Epidermal melanocyte (primary cell): ENCODE measurements around the gene DNAJC21.

Source experiments
- DNase-seq: peaks from one replicate; pipeline ENCODE4 v3.0.0; 2011; ENCODE audit warnings: low spot score; ENCODE audit not compliant: insufficient read length

DNAJC21 gene

GRCh38 chr5:34929134-34929719 lies at the start of gene DNAJC21:
Gene DNAJC21, plus strand, starts transcription at chr5:34929559. Its CDS starts 261 bp downstream, at chr5:34929820.
- DNase-seq, result peak; percentile 77

DNA sequence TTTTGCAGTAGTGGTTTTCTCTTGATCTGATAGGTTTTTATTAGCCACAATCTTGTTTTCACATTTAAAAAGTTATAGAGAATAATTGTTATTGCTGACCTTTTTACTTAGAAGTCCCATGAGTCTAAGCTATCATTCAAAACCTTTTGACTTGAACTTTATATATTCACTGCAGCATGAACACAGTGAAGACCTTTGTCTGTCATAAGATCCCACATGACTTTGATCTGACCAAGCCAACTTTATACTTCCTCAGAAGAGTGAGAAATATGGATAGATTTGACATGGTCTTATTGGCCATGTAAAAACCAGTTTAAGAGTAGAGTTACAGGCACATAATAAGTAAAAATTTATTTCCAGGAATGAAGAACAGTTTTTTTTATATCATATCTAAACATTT lies 48.1 kb upstream of the DNAJC21 start:
- peak; percentile 46 for DNase-seq

DNA sequence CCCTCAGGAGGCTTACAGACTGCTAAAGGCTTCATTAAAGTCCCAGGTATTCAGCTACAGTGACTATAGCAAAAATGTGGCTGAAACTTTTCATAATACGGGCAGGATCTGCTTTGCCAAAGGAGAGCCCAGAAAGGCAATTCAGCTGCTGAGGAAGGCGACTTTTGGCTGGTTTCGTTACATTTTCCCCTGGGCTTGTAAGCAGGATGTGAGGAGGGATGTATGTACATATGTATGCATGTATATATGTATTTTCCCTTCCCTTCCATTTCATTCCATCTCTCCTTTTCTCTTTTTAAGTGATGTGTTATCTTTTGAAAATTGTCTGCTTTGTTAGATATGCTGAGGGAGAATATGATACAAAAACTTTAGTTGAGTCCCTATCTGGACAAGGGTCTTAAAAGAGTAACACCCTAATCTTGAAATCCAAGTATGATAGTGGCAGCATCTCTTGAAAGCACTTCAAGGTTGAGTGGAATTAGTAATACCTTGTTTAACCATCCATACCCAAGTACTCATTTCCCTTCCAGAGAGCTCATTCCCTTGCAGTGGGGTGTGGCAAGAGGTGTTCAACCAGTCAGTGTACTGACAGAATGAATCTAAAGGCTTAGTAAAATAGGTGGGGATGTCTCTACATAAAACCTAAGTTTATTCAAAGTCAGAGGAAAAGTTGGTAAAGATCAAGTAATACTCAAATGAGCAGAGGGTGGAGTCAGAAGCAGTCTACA lies 42.8 kb upstream of the DNAJC21 start:
- no peak for DNase-seq

DNA sequence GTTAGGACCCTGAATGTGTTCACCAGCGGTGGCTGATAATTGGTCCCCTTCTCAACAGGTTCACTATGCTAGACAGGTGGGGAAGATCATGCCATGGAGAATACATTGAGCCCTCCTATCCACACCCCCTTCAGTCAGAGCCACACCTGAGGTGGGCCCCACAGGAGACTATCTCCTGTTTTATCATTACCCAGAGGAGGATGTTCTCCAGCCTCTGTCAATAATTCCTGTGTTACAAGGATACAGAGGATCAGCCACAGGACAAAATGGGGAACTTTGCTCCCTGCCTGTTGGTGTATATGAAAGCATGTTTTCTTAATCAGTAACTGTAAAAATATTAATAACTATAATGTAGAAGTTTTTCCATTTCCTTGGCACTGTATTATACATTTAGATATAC lies 40.0 kb upstream of the DNAJC21 start:
- DNase-seq, result no peak

GRCh38 chr5:34891981-34892380 lies 37.4 kb upstream of the DNAJC21 start:
- no peak for DNase-seq

DNA sequence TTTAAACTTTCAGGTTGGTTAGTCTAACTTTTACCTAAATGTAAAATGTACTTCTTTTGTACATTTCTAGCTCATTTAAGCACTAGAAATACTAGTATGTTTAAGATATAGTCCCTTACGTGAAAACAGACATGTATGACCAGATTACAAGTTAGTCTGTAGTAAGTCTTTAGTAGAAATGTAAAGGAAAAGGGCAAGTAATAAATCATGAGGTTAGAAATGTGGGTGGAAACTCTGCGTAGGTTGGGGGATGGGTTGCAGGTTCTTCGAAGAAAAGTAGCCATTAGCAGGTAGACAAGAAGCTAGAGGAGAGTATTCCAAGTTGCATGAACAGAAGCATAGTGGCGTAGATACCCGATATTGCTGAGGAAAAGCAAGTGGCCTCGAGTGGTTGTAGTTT lies 36.9 kb upstream of the DNAJC21 start:
- DNase-seq, result no peak

- no peak for DNase-seq
Measured at GRCh38 chr5:34894716-34895115, 34.6 kb upstream of the DNAJC21 start.

DNA sequence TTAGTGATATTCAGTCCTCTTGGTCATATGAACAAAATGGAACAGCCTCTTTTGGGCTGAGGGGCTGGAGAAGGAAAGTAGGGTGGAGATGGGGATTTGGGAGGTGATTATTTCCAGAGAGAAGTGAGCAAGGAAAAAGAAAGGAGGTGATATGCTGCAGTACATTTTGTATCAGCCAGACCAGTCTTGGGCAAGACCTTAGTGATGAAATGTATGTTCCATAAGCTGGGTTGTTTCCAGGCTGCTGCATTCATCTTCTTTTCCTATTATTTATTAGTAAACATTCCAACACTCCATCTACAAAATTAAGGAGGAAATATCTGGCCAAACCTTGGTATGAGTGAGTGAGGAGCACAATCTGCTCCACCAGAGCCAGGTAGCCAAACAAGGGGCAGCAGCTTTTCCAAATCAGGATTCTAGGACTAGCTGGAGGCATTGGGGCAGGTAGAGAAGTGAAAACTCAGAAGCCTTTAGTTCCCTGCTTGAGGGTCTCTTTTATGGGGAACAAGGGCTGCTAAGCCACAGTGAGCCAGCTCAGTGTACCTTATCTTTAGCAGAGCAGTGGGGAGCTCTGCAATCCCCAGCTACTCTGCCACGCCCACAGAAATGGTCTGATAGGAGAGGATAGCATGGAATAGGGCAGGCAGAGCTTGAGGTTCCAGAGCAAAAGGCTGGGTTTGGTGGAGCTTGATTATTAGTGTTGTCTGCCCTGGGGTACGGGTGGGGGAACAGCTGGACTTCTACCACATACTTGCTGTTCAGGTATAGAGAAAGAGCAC lies 33.5 kb upstream of the DNAJC21 start:
- DNase-seq, result no peak

DNA sequence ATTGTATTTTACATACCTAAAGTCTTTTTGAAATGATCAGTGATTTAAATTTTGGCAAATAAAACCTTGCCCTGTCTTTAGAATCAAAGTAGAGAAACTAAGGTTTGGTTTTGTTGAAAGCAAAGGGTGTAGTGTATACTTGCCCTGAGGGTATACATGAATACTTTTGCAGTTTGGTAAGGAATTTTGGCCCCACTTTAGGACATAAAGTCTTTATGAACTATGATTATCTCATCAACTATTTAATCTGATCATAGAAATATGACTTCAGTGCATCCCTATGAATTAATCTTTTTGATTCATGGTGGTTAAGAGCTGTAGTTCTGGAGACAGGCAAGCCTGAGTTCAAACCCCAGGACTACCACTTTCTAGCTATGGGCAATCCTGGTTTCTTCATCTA lies 31.7 kb upstream of the DNAJC21 start:
- DNase-seq, result no peak

DNA sequence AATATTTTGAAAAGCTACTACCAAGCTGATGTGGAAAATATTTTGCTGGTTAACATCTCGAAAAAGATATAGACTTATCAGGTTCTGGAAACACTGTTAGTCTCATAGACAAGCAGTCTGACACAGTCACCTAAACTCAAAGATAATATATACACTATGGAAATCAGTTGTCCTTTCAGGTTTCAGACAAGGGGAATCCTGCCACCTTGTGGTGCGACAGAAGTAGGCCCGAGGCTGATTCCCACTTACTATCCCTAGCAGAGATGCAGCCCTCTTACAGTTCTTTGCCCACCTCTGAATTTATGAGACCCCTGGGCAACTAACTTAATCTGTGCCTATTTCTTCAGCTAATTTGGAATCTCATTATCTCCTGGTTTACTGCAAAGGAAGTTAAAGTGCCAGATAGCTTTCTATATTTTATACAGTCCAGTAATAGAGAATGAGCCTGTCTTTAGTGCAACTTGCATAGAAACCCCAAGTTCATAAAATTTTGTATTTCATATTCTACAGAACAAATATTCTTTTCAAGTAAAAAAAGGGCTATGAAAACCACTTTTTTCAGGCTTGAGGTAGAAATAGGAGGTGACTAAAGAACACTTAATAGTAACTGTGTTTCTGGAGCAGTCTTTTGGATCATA lies 31.0 kb upstream of the DNAJC21 start:
- peak; percentile 55 for DNase-seq

- no peak for DNase-seq
Measured at GRCh38 chr5:34899066-34899465, 30.3 kb upstream of the DNAJC21 start.

- no peak for DNase-seq
Measured at GRCh38 chr5:34900652-34901051, 28.7 kb upstream of the DNAJC21 start.

DNA sequence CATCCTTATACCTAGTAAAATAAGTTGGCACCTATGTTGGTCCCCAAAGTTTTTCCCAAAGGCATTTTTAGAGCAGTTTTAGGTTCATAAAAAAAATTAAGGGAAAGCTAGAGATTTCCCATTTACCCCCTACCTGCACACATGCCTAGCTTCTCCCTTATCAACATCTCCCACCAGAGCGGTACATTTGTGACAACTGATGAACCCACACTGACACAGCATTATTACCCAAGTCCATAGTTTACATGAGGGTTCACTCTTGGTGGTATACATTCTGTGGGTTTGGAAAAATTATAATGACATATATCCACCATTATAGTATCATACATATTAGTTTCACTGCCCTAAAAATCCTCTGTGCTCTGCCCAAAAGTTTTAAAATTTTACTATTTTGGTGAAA lies 26.1 kb upstream of the DNAJC21 start:
- no peak for DNase-seq

GRCh38 chr5:34905564-34905963 lies 23.8 kb upstream of the DNAJC21 start:
- DNase-seq, result no peak

DNA sequence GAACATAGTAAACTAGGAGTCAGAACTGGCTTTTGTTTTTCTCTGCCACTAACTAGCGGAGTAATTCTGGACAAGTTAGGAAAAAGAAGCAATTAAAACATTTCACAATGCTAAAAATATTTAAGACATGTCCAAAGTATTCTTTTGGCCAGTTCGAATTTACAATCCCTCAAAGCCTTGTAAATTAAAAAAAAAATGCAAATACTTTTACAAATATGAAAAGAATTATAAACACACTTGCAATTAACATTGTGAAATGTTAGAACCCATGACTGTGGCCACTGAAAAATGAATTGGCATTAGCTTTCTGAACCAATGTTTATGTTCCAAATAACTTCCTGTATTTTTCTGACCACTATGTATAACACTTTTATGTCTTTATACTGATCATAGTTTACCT lies 16.3 kb upstream of the DNAJC21 start:
- no peak for DNase-seq

DNA sequence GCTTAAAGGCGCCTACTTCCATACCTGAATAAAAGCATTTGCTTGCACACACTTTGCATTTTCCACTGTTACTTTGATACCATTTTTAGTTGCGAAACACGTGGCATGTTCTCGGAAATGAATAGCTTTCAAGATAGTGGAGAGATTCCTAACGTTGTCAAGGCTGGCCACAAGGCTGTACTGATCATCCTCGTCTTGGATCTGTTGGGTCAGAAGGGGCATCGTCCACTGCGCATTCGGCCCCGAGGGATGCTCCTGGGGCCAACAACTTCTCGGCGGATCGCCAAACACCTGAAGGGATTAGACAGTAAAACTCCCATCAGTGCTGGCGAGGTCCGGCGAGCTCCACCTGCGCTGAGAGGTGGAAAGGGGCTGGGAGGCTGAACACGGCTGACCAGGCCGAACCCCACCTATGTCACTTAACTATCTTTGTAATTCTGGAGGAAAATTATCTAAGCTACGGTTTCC lies 14.7 kb upstream of the DNAJC21 start:
- no peak for DNase-seq

DNA sequence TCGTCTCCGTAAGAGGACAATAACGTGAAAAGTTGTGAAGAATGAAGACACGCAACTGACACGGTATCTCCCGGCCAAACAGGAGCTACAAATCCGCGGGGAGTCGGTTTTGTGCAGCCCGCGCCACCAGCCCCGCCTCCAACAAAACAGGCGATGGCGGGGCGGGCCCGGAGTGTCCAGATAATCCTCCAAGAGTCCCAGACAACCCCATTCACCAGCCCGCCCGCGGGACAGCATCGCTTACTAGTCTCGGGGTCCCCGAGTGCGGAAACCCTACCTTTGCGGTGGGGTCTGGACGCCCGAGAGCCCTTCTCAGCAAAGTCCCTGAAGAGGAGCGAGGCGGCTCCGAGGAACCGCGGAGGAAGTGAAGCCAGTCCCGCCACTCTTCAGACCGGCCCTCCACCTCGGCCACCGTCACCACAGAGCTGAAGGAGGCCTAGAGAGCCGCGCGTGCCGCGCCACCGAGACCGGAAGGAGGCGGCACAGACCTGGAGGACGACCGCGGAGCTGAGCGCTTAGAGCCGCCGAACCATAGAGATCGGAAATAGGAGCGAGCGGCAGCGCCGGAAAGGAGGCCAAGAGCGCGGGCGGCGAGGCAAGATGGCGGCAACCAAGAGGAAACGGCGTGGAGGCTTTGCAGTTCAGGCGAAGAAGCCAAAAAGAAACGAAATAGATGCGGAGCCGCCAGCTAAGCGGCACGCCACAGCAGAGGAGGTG lies 14.1 kb upstream of the DNAJC21 start, which contains the start of the genes BRIX1 and RAD1:
Gene BRIX1, plus strand, starts transcription at position 573 of the 717 bp plus-strand sequence. Its CDS starts 28 bp downstream, at position 601.
Gene RAD1, minus strand, starts transcription at position 366 of the 717 bp plus-strand sequence. CDS start 612 bp downstream, outside the sequence.
- DNase-seq, result peak; percentile 83

DNA sequence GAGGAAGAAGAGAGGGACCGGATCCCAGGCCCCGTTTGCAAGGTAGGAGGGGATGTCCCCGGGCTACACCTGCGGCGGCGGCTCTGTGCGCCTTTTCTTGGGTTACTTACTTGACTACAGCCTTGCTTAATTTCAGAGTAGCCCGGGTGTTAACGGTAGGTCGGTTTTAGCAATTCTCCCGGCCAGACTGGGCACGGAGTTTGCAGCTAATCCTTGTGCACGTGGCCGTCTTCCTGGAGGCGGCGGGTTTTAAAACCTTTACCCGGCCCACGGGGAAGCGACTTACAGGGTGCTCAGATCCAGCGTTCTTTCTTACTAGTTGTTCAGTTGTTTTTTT lies 13.5 kb upstream of the DNAJC21 start:
- DNase-seq, result no peak

- DNase-seq, result no peak
Measured at GRCh38 chr5:34916518-34916917, 12.8 kb upstream of the DNAJC21 start.

GRCh38 chr5:34918025-34918424 lies 11.3 kb upstream of the DNAJC21 start:
- no peak for DNase-seq

- no peak for DNase-seq
Measured at GRCh38 chr5:34919077-34919476, 10.3 kb upstream of the DNAJC21 start.
